Measurements from ENCODE around the gene TRPM5.

TRPM5 gene

DNA sequence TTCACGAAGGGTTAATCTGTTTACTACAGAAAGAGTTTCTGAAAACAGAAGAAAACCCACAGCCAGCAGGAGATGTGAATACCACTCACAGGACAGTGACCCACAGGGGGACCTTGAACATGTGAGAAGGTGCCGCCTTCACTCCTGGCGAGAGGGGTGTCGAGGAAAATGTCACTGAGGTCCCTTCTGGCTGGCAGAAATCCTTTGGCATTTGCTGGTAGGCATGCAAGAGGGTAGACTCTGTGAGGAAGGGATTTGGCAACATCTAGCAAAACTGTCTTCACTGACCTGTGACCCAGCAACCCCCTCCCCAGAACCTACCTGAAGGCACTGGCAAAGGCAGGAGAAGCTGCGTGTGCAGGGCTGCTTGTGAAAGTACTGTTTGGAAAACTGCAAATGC lies 9.1 kb upstream of the TRPM5 start:
- no peak for DNase-seq (ENCODE audit: low read depth in 1 of 2, low spot score in 1 of 2)

DNA sequence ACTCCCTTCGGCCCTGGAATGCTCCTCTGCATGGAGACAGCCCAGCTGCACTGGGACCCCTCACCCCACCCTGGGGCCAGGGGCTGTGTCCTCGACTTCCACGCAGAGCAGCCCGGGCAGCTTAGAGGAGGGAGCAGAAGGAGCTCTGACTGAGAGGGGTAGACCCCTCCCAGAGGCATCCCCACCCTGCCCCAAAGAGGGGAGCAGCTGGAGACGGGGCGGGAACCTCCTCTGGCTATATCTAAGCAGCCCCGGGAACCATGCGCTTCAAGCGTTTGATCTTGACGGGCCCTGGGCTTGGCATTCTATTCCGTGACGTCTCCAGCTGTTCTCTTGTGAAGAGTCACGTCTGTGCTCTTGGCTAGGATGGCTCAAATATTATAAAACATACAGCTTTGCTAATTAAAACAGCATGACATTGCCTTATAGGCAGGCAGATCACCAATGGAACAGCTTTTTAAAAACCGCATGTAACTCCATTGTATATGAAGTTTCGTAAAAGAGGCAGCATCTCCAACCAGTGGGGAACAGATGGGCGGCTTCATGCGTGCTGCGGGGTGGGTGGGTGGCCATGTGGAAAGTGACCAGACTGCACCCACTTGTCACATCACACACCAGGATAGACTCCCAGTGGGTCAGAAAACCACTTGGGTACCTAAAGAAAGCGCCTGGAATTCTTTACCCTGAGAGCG lies 8.2 kb upstream of the TRPM5 start:
- no peak for DNase-seq (ENCODE audit: low read depth in 1 of 2, low spot score in 1 of 2)

DNA sequence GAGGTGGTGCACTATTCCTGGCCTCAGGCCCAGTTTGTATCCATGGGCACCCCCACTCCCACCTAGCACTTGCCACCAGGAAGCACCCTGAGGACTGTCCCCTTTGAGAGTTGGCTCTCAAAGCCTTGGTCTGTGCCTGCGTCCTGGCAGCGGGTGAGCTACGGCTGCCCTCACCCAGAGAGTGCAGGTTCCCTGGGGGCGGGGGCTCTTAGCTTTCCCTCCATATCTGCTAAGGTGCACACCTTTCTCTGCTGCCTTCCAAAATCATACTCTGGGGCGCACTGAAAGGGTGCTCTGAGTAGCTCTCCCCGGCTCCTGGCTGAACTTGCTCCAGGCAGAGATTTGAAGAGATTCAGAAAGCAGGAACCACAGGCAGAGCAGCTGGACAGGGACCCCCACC lies 7.6 kb upstream of the TRPM5 start:
- DNase-seq (ENCODE audit: low read depth in 1 of 2, low spot score in 1 of 2): no peak

DNA sequence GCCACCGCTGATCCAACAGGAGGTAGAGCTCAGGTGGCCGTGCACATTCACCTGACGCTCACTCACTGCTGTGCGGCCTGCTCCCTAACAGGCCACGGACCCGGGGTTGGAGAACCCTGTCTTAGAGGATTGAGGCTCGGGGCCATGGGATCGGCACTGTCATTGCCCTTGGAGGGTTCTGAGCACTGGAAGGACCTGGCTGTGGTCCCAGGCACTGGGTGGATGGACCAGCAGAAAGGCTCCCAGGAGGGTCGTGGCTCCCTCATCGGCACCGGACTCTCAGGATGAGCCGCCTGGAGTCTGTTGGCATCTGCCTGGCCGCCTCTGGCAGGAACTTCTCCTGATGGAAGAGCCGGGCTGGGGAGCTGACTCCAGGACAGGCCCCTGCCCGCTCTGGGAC lies 7.0 kb upstream of the TRPM5 start:
- no peak for DNase-seq (ENCODE audit: low read depth in 1 of 2, low spot score in 1 of 2)

DNA sequence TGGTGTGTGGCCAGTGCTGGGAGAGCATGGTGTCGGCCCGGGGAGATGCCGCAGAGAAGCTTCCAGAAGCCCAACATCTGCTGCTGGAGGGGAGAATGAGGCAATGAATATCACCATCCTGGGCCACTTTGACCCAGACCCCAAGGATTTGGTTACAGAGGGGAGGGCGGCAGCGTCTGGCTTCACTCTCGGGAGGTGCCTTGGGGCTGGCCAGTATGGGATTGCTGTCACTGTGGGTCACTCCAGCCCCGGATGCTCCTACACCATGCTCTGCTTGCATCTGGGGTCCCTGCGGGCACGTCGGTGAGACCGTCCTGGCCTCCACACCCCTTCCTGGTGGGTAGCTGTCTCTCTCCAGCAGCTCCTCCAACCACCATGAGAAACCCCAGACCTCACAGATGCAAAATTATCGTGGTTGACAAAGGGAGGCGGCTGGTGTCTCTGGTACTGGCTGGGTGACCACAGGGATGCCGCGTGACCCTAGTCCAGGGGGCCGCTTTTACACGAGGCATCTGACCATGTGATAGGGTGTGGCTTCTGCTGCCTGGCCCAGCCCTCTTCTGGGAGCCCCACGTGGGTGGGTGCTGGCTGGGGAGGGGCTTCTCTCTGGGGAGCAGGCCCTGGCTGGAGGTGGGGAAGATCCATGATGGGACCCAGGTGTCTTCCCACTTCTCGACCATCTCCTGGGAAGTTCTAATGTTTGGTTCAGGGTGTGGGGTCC lies 6.2 kb upstream of the TRPM5 start:
- DNase-seq (ENCODE audit: low read depth in 1 of 2, low spot score in 1 of 2): no peak

DNA sequence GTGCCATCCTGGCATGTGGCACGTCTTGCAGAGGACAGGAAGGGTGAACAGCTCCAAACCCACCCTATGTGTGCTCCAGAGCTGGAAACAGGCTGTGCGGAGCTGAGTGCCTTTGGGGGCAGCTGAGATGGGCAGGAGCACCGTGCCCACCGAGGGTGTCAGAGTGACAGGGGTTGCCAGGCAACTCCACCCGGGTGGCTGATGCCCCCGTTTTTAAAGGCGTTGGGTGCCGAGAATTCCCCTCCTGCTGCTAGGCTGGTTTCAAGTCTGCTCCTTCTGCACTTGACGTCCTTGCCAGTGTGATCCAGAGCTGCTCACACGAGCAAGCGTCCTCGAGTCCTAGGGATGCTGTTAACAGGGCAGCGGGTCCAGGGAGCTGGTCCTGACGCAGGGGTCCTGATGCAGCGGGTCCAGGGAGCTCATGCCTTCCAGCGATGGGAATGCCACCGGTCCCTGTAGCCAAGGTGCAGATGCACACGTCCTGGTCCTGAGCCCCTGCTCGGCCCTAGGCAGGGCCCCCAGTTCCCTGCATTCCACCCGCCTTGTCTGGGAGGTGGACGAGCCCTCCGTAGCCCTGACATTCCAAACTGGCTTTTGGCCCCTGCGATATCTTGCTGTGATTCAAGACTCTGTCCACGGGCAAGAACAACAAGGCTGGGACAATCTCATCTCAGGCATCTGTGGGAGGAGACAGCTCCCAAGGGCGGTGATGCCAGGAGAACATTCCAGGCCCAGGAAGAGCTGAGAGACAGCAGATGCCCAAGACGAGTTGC lies 5.4 kb upstream of the TRPM5 start:
- no peak for DNase-seq (ENCODE audit: low read depth in 1 of 2, low spot score in 1 of 2)

DNA sequence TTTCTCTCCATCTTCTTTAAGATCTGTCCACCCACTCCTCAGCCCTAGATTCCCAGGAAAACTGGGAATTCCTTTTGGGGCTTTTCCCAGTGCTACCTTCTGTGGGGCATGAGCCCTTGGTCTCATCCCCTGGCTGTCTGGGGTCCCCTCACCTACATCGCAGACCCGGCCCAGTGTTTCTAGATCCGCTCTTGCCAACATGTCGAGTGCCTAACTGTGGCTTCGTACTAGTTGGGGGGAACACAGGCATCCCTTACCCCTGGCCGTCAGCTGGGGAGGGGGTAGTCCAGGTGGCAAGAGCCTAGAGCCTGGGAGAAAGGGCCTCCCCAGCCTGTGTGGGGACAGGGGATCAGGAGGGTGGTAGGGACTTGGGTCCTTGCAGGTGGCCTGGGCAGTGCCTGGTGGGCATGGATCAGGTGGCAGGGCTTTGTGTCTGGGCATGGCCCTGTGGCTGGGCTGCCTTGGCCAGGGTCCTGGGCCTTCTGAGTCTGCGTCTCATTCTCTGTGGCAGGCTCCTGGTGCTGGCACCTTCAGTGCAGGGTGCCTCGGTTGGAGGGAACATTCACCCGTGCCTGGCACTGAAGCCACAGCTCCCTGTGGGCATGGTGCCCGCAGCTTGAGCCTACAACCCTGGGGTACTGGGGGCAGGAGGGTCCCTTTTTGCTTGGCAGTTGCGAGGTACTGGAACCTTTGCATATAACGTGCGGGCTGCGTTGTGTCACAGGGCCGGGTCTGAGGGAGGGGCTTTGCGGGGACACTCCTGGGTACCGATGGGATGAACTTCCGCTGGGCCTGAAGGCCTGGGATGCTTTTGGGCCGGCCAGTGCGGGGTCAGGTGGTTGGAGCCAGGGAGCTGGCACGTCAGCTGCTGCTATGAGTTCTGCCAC lies 4.6 kb upstream of the TRPM5 start:
- no peak for DNase-seq (ENCODE audit: low read depth in 1 of 2, low spot score in 1 of 2)

DNA sequence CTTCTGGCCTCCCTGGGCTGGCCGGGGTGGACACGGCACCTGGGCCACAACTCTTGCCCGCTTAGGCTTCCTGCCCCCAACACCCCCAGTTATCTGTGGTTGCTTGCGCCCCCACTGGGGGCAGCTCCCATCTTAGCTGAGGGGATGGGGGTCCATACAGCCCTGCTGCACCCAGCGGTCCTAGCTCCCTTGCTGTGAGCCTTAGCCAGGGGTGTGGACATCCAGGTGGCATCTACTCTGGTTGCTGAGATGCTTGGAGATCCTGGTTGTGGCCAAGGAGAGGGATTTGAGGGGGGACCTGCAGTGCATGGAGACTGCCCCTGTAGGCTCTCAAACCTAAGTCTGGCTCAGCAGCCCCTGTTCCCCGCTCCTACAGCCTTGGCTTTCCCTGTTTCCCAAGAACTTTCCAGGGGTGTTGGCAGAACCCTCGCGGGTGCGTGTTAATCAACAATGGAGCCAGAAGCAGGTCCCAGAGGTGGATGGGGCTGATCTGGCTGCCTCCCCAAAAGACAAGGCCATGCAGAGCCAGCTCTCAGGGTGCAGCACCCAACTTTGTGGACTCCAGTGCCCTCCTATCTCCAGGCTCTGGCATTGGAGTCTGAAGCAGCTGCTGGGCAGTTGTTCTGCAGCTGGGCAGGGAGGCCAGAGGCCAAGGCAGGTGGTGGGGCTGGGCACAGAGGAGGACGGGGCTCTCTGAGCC lies 3.8 kb upstream of the TRPM5 start:
- no peak for DNase-seq (ENCODE audit: low read depth in 1 of 2, low spot score in 1 of 2)

DNA sequence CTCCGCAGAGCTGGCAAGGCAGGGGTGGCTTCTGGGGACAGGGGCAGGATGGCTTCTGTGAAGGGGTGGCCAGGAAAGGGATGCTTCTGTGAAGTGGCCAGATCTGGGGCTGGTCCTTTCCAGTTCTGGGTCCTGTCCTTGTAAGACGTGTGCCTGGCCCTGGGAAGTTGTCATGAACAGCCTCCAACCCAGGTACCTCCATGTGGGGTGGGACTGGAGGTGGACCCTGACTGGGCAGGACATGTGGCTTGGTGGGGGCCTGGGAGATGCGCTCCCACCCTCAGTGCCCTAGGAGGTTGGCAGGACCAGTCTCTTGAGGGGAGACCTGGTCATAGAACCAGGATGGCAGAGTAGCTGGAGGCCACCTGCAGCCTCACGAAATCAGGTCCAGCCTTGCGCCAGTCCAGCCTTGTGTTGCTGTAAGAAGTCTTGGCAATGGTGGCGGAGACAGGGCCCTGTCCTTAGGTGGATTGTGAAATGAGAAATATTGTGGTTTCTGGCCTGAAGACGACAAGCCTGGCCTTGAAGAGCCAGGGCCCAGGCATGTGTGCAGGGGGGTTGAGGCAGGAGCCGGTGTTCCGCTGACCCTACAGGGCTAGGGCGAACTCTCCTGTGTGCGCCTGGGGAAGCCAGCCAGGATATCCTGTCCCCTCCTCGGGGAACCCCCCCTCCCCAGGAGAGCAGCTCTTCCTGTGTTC lies 3.1 kb upstream of the TRPM5 start:
- DNase-seq (ENCODE audit: low read depth in 1 of 2, low spot score in 1 of 2): no peak

DNA sequence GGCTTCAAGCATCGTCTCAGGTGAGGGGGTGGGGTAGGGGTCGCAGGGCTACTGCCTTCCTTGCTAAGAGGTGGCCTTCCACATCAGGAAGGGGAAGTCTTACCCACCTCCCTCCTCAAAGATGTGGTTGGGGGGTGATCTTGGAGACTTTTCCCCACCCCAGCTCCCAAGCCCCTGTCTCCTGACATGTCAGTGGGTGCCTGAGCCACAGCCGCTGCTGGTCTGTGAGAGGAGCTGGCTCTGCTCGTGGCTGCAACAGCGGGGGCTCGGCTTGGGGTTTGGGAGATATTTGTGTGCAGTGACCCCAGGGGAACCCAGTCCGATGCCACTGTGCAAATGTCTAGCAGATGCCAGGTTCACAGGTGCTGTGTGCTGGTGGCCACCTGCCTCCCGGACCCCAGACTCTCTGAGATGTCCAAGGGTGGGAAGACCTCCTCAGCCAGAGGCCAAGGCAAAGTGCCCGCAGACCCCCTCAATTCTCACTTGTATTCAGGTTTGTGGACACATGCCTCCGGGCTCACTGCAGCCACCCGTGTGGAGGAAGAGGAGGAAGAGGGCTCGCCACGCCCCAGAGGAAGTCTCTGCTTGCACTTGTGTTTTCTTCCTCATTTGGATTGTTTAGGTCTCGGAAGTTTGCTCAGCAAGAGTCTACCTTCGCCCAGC lies 2.4 kb upstream of the TRPM5 start:
- no peak for DNase-seq (ENCODE audit: low read depth in 1 of 2, low spot score in 1 of 2)

DNA sequence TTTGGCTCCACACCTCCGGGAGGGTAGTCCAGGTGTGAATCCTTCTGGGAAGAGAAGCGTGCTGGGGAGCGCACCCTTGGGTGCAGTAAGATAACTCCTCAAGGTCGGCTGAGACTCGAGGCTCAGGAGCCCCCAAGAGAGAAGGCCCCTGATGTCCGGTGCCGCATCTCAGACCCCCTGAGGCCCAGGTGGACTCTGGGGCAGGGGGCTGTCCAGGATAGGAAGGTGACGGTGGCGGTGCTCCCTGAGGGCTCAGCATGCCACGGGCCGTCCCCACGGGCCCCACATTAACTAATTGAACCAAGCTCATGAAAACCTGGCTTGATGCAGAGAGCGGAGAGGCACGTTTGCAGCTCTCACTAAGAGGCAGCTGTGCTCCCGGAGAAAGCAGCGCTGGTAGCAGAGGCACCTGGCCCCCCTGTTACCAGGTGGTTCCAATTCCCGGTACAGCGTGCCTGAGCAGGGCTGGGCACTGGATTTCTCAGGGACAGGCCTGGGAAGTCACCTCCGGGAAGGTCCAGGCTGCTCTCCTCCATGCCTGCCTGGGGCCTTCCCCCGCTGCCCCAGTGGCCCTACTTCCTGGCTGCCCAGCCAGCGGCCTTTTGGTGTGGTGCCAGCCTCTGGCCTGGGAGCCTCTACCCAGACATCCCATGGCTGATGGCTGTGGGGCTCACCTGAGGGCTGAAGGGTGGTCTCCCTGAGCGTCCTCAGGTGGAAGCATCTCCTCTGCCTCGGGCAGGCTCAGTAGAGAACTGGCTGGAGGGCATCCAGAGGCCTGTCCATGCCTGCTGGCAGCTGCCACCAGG lies 1.6 kb upstream of the TRPM5 start:
- DNase-seq (ENCODE audit: low read depth in 1 of 2, low spot score in 1 of 2): no peak

DNA sequence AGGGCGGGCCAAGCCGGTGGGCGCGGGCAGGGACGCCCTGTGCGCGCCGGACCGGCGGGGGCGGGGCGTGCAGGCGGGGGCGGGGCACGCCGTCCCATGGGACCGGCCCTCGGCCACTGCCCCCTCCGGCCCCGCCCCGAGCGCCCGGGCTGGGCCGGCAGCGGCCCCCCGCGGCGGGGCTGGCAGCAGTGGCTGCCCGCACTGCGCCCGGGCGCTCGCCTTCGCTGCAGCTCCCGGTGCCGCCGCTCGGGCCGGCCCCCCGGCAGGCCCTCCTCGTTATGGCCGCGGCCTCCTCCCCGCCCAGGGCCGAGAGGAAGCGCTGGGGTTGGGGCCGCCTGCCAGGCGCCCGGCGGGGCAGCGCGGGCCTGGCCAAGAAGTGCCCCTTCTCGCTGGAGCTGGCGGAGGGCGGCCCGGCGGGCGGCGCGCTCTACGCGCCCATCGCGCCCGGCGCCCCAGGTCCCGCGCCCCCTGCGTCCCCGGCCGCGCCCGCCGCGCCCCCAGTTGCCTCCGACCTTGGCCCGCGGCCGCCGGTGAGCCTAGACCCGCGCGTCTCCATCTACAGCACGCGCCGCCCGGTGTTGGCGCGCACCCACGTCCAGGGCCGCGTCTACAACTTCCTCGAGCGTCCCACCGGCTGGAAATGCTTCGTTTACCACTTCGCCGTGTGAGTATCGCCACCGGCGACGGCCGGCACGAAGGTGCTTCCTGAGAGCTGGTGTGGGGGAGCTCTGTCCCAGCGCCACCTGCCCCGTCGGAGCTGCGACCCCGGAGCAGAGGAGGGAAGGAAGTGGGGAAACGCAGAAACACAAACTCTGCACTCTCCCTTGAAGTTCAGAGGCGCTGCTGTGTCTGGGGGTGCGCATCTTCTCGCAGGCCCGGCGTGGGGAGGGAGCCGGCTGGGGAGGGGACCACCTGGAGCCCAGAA lies 769 bp upstream of the TRPM5 start, which contains the start of gene KCNQ1:
Gene KCNQ1, plus strand, starts transcription at position 188 of the 925 bp plus-strand sequence. Its CDS starts 91 bp downstream, at position 279.
- no peak for DNase-seq (ENCODE audit: low read depth in 1 of 2, low spot score in 1 of 2)

DNA sequence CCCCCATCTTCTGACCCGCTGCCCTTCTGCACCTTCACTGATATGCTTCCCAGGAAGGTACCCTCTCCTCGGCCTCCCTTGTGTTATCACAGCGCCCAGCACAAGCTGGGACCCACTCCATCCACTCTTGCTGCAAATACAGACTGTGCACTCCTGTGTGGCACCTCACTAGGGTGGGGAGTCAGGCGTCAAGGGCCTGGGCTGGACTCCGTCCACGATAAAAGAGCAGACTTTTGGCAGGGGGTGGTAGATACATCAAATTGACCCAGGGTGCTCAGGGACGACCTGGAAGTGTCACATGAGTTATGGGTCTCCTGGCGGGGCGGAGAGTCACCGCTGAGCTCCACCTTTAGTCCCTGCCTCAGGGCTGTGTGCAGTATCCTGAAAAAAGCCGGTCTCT lies 908 bp downstream of the TRPM5 start:
- no peak for DNase-seq (ENCODE audit: low read depth in 1 of 2, low spot score in 1 of 2)

DNA sequence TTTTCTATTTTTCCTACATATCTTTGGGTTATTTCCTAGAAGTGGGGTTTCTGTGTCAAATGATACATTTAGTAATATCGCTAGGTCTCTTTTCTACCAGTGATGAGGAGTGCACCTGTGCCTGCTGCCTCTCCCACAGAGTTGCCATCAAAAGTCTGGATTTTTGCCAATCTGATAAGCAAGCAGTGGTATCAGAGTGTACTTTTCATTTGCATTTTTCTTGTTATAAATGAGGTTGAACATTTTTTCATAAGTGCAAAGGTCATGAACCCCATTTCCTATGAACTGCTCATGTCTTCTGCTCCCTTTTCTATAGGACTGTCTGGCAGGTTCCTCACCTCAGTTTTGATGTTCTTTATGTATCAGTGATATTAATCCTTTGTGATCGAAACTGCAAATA lies 1.7 kb downstream of the TRPM5 start:
- DNase-seq (ENCODE audit: low read depth in 1 of 2, low spot score in 1 of 2): no peak

DNA sequence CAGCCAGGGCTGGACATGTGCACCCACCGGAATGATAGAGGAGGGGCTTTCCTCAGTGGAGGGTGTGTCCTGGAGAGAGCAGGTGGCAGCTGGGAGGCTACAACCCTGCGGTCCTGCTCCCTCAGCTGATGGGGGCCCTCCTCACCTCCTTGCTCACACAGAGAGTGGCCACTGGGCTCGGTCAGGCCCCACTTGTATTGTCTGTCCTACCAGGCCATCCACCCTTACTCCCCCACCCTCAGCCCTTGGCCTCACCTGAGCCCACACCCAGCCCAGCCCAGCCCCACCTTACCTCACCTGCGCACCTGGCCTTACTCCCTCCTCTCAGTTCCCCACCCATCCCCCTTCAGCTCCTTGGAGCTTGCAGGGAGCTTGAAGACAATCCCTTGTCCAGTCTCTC lies 3.1 kb downstream of the TRPM5 start:
- no peak for DNase-seq (ENCODE audit: low read depth in 1 of 2, low spot score in 1 of 2)

DNA sequence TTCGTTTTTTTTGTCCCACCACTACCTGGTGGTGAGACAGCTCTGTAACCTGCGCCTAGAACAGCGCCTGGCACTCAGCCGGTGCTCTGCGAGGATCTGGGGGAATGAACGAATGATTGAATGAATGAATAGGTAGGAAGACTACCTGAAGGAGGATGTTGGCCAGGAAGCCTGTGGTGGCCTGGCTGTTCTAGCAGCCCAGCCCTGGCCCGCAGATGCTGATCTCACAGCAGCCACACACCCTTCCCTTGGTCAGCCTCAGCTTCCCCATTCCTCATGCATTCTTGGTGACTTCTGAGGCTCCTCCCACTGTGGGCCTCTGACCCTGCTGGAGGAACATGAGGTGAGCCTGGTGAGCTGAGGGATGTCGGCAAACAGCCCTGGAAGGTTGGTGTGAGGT lies 3.7 kb downstream of the TRPM5 start:
- no peak for DNase-seq (ENCODE audit: low read depth in 1 of 2, low spot score in 1 of 2)

DNA sequence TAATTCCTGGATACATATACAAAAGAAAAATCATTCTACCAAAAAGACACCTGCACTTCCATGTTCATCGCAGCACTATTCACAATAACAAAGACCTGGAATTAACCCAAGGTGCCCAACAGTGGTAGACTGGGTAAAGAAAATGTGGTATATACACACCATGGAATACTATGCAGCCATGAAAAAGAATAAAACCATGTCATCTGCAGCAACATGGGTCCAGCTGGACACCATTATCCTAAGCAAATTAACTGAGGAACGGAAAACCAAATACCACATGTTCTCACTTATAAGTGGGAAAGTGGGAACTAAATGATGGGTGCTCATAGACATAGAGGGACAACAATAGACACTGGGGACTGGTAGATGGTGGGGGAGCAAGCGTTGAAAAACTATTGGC lies 4.5 kb downstream of the TRPM5 start:
- DNase-seq (ENCODE audit: low read depth in 1 of 2, low spot score in 1 of 2): no peak

DNA sequence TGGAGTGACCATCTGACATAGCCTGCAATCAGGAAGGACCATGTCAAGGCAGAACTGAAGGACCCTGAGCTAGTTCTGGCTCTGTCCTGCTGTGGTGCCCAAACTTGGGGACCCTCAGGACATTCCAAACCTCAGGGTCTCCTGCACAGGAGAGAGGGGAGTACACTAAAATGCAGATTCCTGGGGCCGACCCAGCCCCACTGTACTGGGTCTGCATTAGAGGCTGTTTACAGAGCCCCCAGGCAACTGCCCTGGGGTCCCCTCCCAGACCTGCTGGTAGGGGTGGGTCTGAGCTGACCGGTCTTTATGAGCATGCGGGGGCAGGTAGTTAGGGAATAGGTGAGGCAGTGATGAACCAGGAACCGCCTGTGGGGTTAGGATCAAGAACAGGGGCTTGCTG lies 6.8 kb downstream of the TRPM5 start:
- DNase-seq (ENCODE audit: low read depth in 1 of 2, low spot score in 1 of 2): no peak
